Esophagus squamous epithelium (tissue), 4 donors: Measurements from ENCODE around the gene NBL1.

ENCODE experiments used
- POLR2A ChIP-seq, 4 donors: fragments of 450-650 bp; IDR thresholded peaks; one replicate each; pipeline ENCODE4 v1.6.1; 2017; ENCODE audit warnings: antibody characterized with exemption in 4 of 4, mild to moderate bottlenecking in 4 of 4, moderate library complexity in 3 of 4
- TF ChIP-seq, protein P1 (sequence below), 6 experiments: fragments of 450-650 bp in 4 of 6; fragments of 200-600 bp in 2 of 6; sonication (generic) in 2 of 6; IDR thresholded peaks; one replicate each; pipeline ENCODE4 v1.5.1; 2016 to 2019; ENCODE audit warnings: antibody characterized with exemption in 6 of 6, mild to moderate bottlenecking in 4 of 6, moderate library complexity in 4 of 6

DNA sequence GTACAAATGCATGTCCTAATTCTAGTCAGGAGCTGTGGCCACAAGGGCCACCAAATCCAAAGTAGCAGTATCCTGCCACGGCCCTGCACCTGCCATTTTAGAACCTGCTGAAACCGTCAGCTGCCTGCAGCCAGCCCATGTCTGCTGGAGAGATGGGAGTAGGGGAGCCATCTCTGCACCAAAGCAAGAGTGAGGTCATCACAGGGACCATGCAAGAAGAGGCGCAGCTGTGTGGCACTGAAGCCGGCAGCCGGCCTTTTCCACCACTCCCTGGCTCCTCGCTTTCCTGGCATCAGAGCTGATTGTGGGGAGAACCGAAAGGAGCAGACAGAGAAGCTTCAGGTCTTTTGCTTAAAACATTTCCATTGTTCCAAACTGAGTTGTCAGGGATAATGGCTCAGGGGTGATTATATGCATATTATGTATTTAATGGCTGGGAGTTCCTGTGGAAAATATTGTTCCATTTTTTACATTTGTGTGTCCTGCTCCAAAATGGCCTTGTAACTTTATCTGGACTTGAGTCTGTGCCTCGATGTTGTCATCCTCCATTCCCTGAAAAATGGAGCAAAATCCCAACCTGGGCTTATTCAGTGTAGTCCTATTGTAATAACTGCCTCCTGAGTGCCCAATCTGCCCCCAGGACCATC is 18.7 kb upstream of the NBL1 start:
- TF ChIP-seq, protein P1, sequence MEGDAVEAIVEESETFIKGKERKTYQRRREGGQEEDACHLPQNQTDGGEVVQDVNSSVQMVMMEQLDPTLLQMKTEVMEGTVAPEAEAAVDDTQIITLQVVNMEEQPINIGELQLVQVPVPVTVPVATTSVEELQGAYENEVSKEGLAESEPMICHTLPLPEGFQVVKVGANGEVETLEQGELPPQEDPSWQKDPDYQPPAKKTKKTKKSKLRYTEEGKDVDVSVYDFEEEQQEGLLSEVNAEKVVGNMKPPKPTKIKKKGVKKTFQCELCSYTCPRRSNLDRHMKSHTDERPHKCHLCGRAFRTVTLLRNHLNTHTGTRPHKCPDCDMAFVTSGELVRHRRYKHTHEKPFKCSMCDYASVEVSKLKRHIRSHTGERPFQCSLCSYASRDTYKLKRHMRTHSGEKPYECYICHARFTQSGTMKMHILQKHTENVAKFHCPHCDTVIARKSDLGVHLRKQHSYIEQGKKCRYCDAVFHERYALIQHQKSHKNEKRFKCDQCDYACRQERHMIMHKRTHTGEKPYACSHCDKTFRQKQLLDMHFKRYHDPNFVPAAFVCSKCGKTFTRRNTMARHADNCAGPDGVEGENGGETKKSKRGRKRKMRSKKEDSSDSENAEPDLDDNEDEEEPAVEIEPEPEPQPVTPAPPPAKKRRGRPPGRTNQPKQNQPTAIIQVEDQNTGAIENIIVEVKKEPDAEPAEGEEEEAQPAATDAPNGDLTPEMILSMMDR (IDR thresholded peaks at IDR 0.05), result no peak
- TF ChIP-seq POLR2A (IDR thresholded peaks at IDR 0.05), result no peak
